ENCODE measurements around the gene ZDHHC1.

Gene ZDHHC1

DNA sequence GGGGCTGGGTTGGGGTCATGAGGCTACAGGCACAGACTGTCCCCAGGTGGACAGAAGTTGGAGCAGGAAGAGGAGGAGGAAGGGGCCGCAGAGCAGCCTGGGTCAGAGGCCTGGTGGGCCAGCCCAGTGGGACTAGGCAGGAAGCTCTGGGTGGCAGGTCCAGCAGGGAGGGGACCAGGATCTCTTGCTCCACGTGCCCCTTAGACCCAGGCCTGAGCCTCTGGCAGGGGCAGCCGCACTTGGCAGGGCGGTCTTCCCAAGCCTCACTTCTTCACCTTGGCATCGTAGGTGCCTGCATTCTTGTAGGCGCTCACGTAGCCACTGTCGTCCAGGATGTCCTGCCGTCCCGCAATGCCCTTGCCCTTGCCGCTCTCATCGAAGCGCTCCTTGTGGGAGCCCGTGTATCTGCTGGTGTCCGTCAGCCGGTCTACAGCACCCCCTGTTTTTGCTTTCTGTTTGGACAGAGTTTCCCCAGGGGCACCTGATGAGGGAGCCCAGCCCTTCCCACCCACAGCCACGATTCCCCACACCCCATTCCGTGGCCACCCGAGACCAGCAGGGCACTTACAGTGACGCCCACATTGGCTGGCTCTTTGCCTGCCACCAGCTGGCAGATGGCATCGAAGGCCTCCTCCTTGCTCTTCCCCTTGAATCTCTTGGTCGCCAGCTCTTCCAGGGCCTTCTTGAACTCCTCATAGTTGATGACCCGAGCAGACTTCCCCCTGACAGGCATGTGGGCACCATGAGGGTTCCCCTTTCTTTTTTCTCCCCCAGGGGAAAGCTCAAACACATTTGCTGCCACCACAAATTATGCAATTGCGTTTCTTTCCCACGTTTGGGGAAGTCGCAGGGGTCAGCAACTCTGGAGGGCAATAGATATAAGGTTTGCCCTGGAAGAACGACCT is 26.1 kb downstream of the ZDHHC1 start:
- no peak for TF ChIP-seq BACH2 (CRISPR knock-in tag; IDR thresholded peaks at IDR 0.05; ENCODE audit: borderline replicate concordance)
- no peak for TF ChIP-seq ESRRG (CRISPR knock-in tag; IDR thresholded peaks at IDR 0.05)
- TF ChIP-seq TCF4 (CRISPR knock-in tag; IDR thresholded peaks at IDR 0.05; ENCODE audit: borderline replicate concordance), result no peak
- TF ChIP-seq ARNTL (CRISPR knock-in tag; IDR thresholded peaks at IDR 0.05; ENCODE audit: borderline replicate concordance, low read depth), result no peak
- no peak for TF ChIP-seq ZC3H10 (CRISPR knock-in tag; IDR thresholded peaks at IDR 0.05)
- TF ChIP-seq PPARA (CRISPR knock-in tag; IDR thresholded peaks at IDR 0.05; ENCODE audit: borderline replicate concordance), result no peak
- no peak for TF ChIP-seq ZNF565 (CRISPR knock-in tag; conservative IDR thresholded peaks at IDR 0.05; ENCODE audit: low read depth)
- no peak for TF ChIP-seq OSR1 (CRISPR knock-in tag; IDR thresholded peaks at IDR 0.05)
- TF ChIP-seq ZFP3 (CRISPR knock-in tag; IDR thresholded peaks at IDR 0.05), result no peak
- TF ChIP-seq, protein P1, sequence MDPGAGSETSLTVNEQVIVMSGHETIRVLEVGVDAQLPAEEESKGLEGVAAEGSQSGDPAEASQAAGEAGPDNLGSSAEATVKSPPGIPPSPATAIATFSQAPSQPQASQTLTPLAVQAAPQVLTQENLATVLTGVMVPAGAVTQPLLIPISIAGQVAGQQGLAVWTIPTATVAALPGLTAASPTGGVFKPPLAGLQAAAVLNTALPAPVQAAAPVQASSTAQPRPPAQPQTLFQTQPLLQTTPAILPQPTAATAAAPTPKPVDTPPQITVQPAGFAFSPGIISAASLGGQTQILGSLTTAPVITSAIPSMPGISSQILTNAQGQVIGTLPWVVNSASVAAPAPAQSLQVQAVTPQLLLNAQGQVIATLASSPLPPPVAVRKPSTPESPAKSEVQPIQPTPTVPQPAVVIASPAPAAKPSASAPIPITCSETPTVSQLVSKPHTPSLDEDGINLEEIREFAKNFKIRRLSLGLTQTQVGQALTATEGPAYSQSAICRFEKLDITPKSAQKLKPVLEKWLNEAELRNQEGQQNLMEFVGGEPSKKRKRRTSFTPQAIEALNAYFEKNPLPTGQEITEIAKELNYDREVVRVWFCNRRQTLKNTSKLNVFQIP (CRISPR knock-in tag; IDR thresholded peaks at IDR 0.05; ENCODE audit: borderline replicate concordance, low read depth), result no peak
- ATAC-seq, result no peak

DNA sequence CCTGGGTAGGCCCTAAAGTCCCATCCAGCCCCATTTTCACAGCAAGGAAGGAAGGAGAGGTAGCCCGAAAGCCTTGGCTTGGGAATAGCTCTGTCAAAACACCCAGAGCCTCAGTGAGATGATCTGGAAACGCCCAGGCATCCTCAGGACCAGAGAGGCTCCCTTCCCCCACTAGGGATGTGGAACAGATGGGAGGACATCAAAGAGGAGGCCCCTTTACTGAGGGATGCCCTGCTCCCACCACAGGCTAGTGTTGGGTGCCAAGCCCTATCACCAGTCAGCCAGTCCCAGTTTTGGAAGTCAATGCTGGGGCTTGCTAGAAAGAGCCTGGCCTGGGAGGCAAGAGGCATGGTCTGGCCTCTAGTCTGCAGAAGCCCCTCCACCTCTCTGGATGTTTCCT is 27.7 kb downstream of the ZDHHC1 start:
- no peak for ATAC-seq
- TF ChIP-seq ESRRG (CRISPR knock-in tag; IDR thresholded peaks at IDR 0.05) (no peak), SNAI2 (CRISPR knock-in tag; IDR thresholded peaks at IDR 0.05) (no peak), ARNTL (CRISPR knock-in tag; IDR thresholded peaks at IDR 0.05; ENCODE audit: borderline replicate concordance, low read depth) (no peak), PPARA (CRISPR knock-in tag; IDR thresholded peaks at IDR 0.05; ENCODE audit: borderline replicate concordance) (no peak), ZNF565 (CRISPR knock-in tag; conservative IDR thresholded peaks at IDR 0.05; ENCODE audit: low read depth) (no peak), ZC3H10 (CRISPR knock-in tag; IDR thresholded peaks at IDR 0.05) (no peak), ZFP30 (CRISPR knock-in tag; IDR thresholded peaks at IDR 0.05) (no peak), RARB (CRISPR knock-in tag; IDR thresholded peaks at IDR 0.05) (no peak)
- TF ChIP-seq, protein P2, sequence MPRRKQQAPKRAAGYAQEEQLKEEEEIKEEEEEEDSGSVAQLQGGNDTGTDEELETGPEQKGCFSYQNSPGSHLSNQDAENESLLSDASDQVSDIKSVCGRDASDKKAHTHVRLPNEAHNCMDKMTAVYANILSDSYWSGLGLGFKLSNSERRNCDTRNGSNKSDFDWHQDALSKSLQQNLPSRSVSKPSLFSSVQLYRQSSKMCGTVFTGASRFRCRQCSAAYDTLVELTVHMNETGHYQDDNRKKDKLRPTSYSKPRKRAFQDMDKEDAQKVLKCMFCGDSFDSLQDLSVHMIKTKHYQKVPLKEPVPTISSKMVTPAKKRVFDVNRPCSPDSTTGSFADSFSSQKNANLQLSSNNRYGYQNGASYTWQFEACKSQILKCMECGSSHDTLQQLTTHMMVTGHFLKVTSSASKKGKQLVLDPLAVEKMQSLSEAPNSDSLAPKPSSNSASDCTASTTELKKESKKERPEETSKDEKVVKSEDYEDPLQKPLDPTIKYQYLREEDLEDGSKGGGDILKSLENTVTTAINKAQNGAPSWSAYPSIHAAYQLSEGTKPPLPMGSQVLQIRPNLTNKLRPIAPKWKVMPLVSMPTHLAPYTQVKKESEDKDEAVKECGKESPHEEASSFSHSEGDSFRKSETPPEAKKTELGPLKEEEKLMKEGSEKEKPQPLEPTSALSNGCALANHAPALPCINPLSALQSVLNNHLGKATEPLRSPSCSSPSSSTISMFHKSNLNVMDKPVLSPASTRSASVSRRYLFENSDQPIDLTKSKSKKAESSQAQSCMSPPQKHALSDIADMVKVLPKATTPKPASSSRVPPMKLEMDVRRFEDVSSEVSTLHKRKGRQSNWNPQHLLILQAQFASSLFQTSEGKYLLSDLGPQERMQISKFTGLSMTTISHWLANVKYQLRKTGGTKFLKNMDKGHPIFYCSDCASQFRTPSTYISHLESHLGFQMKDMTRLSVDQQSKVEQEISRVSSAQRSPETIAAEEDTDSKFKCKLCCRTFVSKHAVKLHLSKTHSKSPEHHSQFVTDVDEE (CRISPR knock-in tag; IDR thresholded peaks at IDR 0.05), result no peak

DNA sequence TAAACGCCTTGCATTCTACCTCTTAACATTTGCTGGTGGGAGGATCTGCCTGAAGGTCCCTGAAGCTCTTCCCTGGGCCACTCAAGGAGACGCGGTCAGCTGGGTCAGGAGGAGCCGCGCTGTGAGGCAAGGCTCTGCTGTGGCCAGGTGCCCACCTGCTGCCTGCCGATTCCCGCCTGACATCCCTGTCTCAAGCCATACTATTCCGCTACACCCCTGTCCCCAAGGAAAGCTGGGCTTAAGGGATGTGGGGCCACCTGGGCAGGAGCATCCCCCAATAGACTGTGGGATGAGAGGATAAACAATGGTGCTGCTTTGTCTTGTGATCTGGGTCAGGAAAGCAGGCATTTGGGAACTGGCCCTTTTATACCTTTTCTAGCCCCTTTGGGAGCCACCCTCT is 28.1 kb downstream of the ZDHHC1 start:
- no peak for TF ChIP-seq GLIS3 (CRISPR knock-in tag; IDR thresholded peaks at IDR 0.05)
- no peak for TF ChIP-seq ESRRG (CRISPR knock-in tag; IDR thresholded peaks at IDR 0.05)
- TF ChIP-seq, protein P1 (CRISPR knock-in tag; IDR thresholded peaks at IDR 0.05; ENCODE audit: borderline replicate concordance, low read depth), result no peak
- TF ChIP-seq, protein P2 (CRISPR knock-in tag; IDR thresholded peaks at IDR 0.05), result no peak
- TF ChIP-seq, protein P3, sequence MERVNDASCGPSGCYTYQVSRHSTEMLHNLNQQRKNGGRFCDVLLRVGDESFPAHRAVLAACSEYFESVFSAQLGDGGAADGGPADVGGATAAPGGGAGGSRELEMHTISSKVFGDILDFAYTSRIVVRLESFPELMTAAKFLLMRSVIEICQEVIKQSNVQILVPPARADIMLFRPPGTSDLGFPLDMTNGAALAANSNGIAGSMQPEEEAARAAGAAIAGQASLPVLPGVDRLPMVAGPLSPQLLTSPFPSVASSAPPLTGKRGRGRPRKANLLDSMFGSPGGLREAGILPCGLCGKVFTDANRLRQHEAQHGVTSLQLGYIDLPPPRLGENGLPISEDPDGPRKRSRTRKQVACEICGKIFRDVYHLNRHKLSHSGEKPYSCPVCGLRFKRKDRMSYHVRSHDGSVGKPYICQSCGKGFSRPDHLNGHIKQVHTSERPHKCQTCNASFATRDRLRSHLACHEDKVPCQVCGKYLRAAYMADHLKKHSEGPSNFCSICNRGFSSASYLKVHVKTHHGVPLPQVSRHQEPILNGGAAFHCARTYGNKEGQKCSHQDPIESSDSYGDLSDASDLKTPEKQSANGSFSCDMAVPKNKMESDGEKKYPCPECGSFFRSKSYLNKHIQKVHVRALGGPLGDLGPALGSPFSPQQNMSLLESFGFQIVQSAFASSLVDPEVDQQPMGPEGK (CRISPR knock-in tag; IDR thresholded peaks at IDR 0.05; ENCODE audit: borderline replicate concordance), result no peak
- no peak for TF ChIP-seq ZFP30 (CRISPR knock-in tag; IDR thresholded peaks at IDR 0.05)
- TF ChIP-seq ARNTL (CRISPR knock-in tag; IDR thresholded peaks at IDR 0.05; ENCODE audit: borderline replicate concordance, low read depth), result no peak
- TF ChIP-seq CSDC2 (CRISPR knock-in tag; IDR thresholded peaks at IDR 0.05), result no peak
- TF ChIP-seq ZNF565 (CRISPR knock-in tag; conservative IDR thresholded peaks at IDR 0.05; ENCODE audit: low read depth), result no peak
- no peak for TF ChIP-seq SNAI2 (CRISPR knock-in tag; IDR thresholded peaks at IDR 0.05)
- TF ChIP-seq PPARA (CRISPR knock-in tag; IDR thresholded peaks at IDR 0.05; ENCODE audit: borderline replicate concordance), result no peak
- TF ChIP-seq, protein P4, sequence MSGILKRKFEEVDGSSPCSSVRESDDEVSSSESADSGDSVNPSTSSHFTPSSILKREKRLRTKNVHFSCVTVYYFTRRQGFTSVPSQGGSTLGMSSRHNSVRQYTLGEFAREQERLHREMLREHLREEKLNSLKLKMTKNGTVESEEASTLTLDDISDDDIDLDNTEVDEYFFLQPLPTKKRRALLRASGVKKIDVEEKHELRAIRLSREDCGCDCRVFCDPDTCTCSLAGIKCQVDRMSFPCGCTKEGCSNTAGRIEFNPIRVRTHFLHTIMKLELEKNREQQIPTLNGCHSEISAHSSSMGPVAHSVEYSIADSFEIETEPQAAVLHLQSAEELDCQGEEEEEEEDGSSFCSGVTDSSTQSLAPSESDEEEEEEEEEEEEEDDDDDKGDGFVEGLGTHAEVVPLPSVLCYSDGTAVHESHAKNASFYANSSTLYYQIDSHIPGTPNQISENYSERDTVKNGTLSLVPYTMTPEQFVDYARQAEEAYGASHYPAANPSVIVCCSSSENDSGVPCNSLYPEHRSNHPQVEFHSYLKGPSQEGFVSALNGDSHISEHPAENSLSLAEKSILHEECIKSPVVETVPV (CRISPR knock-in tag; IDR thresholded peaks at IDR 0.05), result no peak
- TF ChIP-seq BACH2 (CRISPR knock-in tag; IDR thresholded peaks at IDR 0.05; ENCODE audit: borderline replicate concordance), result no peak
- no peak for TF ChIP-seq TOX (CRISPR knock-in tag; IDR thresholded peaks at IDR 0.05; ENCODE audit: borderline replicate concordance)
- TF ChIP-seq RARB (CRISPR knock-in tag; IDR thresholded peaks at IDR 0.05), result no peak
- no peak for TF ChIP-seq ISL1 (CRISPR knock-in tag; IDR thresholded peaks at IDR 0.05)
- no peak for TF ChIP-seq ZNF70 (CRISPR knock-in tag; IDR thresholded peaks at IDR 0.05)
- TF ChIP-seq ZC3H10 (CRISPR knock-in tag; IDR thresholded peaks at IDR 0.05), result no peak
- no peak for TF ChIP-seq ZNF8 (CRISPR knock-in tag; IDR thresholded peaks at IDR 0.05)
- ATAC-seq, result no peak

Data from SK-N-SH treated with all-trans-retinoic acid at 6 μM for 48 hours (cell line).